ENCODE data around the gene COL21A1. TPM values are rescaled to one million over a fixed set of nuclear protein-coding genes. Genes with fewer than 3 reads are reported as not detected.

The COL21A1 gene
- total and polyA plus RNA-seq, 2 of the 13 experiments (the other 11 are each of a cell fraction or from before 2014, with no cell fraction given), result 0.13 TPM; not detected in 1

DNA sequence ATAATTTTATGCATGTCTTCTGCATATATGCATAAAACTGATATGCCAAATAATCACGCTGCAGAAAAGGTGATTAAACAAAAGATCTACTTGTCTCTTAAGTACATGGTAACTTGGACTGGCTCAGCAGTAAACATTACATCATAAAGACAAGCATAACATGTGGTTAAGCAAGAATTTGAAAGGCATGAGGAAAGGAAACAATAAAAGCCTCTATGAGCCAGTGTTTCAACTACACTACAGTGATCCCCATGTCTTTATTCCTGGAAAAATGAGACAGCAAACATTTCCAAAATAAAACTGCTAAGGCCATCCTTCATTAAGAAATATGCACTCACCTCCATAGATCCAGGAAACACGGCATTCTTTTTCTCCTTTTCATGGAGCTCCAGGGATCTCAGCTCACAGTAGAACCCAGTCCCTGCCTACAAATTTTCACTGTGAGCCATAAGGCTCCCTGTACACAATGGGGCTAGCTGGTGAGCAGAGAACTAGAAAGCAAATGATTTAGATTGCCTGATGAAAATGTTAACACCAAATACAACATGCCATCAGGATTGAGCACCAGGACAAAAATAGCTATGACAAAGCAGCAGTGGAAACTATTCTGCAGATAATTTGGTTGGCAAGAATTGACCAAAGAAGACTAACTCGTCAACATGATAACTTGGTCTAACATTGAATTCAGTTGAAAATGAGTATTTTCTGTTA is 156.1 kb downstream of the COL21A1 start (continued):
- TF ChIP-seq ARID2 (CRISPR knock-in tag; IDR thresholded peaks at IDR 0.05; ENCODE audit: borderline replicate concordance) (no peak), KAT8 (CRISPR knock-in tag; IDR thresholded peaks at IDR 0.05) (no peak), TSC22D2 (CRISPR knock-in tag; IDR thresholded peaks at IDR 0.05; ENCODE audit: borderline replicate concordance) (no peak), ZNF660 (CRISPR knock-in tag; IDR thresholded peaks at IDR 0.05; ENCODE audit: borderline replicate concordance, low read depth) (no peak), ZNF816 (CRISPR knock-in tag; IDR thresholded peaks at IDR 0.05; ENCODE audit: borderline replicate concordance) (no peak), ZNF496 (CRISPR knock-in tag; IDR thresholded peaks at IDR 0.05; ENCODE audit: insufficient replicate concordance) (no peak), CBFB (CRISPR knock-in tag; IDR thresholded peaks at IDR 0.05) (peak; percentile 77; the same call in 1 of the 2 replicates), ZNF335 (CRISPR knock-in tag; IDR thresholded peaks at IDR 0.05) (0 out of 2 replicates have a peak, but pooled peaks have one; percentile 44), ZNF12 (CRISPR knock-in tag; IDR thresholded peaks at IDR 0.05) (peak; percentile 95), FOXO1 (CRISPR knock-in tag; IDR thresholded peaks at IDR 0.05) (peak; percentile 36; the same call in 1 of the 2 replicates), FOXA3 (CRISPR knock-in tag; IDR thresholded peaks at IDR 0.05) (peak; percentile 92)
- TF ChIP-seq, protein P1, sequence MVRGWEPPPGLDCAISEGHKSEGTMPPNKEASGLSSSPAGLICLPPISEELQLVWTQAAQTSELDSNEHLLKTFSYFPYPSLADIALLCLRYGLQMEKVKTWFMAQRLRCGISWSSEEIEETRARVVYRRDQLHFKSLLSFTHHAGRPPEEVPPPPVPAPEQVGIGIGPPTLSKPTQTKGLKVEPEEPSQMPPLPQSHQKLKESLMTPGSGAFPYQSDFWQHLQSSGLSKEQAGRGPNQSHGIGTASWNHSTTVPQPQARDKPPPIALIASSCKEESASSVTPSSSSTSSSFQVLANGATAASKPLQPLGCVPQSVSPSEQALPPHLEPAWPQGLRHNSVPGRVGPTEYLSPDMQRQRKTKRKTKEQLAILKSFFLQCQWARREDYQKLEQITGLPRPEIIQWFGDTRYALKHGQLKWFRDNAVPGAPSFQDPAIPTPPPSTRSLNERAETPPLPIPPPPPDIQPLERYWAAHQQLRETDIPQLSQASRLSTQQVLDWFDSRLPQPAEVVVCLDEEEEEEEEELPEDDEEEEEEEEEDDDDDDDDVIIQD (CRISPR knock-in tag; IDR thresholded peaks at IDR 0.05; ENCODE audit: low read depth), result peak; percentile 38; the same call in 1 of the 2 replicates
- TF ChIP-seq, protein P2, sequence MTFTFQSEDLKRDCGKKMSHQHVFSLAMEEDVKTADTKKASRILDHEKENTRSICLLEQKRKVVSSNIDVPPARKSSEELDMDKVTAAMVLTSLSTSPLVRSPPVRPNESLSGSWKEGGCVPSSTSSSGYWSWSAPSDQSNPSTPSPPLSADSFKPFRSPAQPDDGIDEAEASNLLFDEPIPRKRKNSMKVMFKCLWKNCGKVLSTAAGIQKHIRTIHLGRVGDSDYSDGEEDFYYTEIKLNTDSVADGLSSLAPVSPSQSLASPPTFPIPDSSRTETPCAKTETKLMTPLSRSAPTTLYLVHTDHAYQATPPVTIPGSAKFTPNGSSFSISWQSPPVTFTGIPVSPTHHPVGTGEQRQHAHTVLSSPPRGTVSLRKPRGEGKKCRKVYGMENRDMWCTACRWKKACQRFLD (CRISPR knock-in tag; IDR thresholded peaks at IDR 0.05; ENCODE audit: borderline replicate concordance), result no peak
- TF ChIP-seq, protein P3, sequence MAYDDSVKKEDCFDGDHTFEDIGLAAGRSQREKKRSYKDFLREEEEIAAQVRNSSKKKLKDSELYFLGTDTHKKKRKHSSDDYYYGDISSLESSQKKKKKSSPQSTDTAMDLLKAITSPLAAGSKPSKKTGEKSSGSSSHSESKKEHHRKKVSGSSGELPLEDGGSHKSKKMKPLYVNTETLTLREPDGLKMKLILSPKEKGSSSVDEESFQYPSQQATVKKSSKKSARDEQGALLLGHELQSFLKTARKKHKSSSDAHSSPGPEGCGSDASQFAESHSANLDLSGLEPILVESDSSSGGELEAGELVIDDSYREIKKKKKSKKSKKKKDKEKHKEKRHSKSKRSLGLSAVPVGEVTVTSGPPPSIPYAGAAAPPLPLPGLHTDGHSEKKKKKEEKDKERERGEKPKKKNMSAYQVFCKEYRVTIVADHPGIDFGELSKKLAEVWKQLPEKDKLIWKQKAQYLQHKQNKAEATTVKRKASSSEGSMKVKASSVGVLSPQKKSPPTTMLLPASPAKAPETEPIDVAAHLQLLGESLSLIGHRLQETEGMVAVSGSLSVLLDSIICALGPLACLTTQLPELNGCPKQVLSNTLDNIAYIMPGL (CRISPR knock-in tag; IDR thresholded peaks at IDR 0.05; ENCODE audit: borderline replicate concordance in 1 of 2, low read depth in 1 of 2), result no peak
- TF ChIP-seq, protein P4, sequence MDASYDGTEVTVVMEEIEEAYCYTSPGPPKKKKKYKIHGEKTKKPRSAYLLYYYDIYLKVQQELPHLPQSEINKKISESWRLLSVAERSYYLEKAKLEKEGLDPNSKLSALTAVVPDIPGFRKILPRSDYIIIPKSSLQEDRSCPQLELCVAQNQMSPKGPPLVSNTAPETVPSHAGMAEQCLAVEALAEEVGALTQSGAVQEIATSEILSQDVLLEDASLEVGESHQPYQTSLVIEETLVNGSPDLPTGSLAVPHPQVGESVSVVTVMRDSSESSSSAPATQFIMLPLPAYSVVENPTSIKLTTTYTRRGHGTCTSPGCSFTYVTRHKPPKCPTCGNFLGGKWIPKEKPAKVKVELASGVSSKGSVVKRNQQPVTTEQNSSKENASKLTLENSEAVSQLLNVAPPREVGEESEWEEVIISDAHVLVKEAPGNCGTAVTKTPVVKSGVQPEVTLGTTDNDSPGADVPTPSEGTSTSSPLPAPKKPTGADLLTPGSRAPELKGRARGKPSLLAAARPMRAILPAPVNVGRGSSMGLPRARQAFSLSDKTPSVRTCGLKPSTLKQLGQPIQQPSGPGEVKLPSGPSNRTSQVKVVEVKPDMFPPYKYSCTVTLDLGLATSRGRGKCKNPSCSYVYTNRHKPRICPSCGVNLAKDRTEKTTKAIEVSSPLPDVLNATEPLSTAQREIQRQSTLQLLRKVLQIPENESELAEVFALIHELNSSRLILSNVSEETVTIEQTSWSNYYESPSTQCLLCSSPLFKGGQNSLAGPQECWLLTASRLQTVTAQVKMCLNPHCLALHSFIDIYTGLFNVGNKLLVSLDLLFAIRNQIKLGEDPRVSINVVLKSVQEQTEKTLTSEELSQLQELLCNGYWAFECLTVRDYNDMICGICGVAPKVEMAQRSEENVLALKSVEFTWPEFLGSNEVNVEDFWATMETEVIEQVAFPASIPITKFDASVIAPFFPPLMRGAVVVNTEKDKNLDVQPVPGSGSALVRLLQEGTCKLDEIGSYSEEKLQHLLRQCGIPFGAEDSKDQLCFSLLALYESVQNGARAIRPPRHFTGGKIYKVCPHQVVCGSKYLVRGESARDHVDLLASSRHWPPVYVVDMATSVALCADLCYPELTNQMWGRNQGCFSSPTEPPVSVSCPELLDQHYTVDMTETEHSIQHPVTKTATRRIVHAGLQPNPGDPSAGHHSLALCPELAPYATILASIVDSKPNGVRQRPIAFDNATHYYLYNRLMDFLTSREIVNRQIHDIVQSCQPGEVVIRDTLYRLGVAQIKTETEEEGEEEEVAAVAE (CRISPR knock-in tag; IDR thresholded peaks at IDR 0.05; ENCODE audit: borderline replicate concordance), result peak; percentile 80

All from HepG2 (cell line).